DND-41 (cell line): ENCODE measurements around the gene OLFML1.

Experiments used
- CTCF ChIP-seq: IDR thresholded peaks from 2 replicates; pipeline ENCODE4 v1.5.1; 2012; ENCODE audit warnings: borderline replicate concordance, low read length, moderate library complexity, mild to moderate bottlenecking; ENCODE audit not compliant: poor library complexity, severe bottlenecking; ENCODE audit errors: extremely low read depth
- EZH2 ChIP-seq: IDR thresholded peaks from 3 replicates; pipeline ENCODE4 v1.6.1; 2012; ENCODE audit warnings: borderline replicate concordance, low read depth, mild to moderate bottlenecking, moderate library complexity, low read length, inconsistent platforms; ENCODE audit not compliant: severe bottlenecking

DNA sequence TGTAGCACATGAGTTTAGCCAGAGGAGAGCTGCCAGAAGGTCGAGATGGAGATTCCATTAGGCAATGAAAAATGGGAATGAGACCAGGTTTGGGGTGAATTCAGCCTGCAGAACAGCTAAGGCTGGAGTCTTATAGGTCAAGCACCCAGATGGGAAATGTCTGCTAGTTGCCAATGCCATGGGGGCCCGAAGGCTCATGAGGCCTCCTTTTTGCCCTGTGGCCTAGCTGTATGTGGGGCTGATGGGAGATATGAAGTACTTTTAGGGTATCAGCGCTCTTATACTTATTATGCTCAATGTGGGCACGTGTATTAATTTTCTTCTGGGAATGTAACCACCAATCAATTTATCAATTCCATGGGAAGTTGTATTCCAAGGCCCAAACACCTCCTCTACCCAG lies 37.2 kb downstream of the OLFML1 start:
- TF ChIP-seq EZH2 (no peak), CTCF (no peak)
